Left ventricle myocardium inferior (tissue), 1 donor: ENCODE data around the gene RNF186. TPM values are rescaled to one million over a fixed set of nuclear protein-coding genes. Genes with fewer than 3 reads are reported as not detected.

ENCODE experiments used
- DNase-seq: peaks from one replicate; pipeline ENCODE4 v3.0.0-alpha.2; 2020
- H3K27ac ChIP-seq: fragments of 200-600 bp; replicated peaks from 2 replicates; pipeline ENCODE4 v1.8.0; 2021
- H3K27me3 ChIP-seq: fragments of 200-600 bp; 2 replicates; pipeline ENCODE4 v1.8.0; 2021; ENCODE audit warnings: low read depth
- H3K36me3 ChIP-seq: fragments of 200-600 bp; 2 replicates; pipeline ENCODE4 v1.8.0; 2021
- H3K4me1 ChIP-seq: fragments of 200-600 bp; 2 replicates; pipeline ENCODE4 v1.8.0; 2021
- H3K4me3 ChIP-seq: fragments of 200-600 bp; 2 replicates; pipeline ENCODE4 v1.8.0; 2021; ENCODE audit warnings: mild to moderate bottlenecking, moderate library complexity
- H3K9me3 ChIP-seq: fragments of 200-600 bp; replicated peaks from 2 replicates; pipeline ENCODE4 v1.8.0; 2021
- CTCF ChIP-seq: fragments of 200-600 bp; IDR thresholded peaks from 2 replicates; pipeline ENCODE4 v1.8.0; 2021; ENCODE audit warnings: antibody characterized with exemption, mild to moderate bottlenecking, borderline replicate concordance
- intact Hi-C: fragments of 100-400 bp; cut with micrococcal nuclease; formaldehyde crosslinking; loops from one replicate; pipeline ENCODE4 v1.11.0; 2022
- total RNA-seq: library from RNA; stranded (reverse); fragmentation: NEBNext Ultra II Directional; extraction: Animal tissue kit (Norgen Biotek cat#: 25700); gene quantifications from one replicate; pipeline ENCODE4 v1.2.1, GENCODE V29; 2021
- donor health status: DM: no; HTN: yes; CAD: no; lungs with severe emphysema.

RNF186 gene
- total RNA-seq, 1 donor from 2014 or later, result not detected

GRCh38 chr1:19846338-19846737, 31.3 kb upstream of the RNF186 start:
- DNase-seq, result no peak
- Histone ChIP-seq H3K36me3 (no peaks in the 10 kb centered on the region), H3K4me3 (no peak overlapping the region), H3K9me3 (no peaks in the 10 kb centered on the region), H3K27ac (no peak overlapping the region), H3K27me3 (peaks cover 44% of the 10 kb centered on the region), H3K4me1 (no peaks in the 10 kb centered on the region)
- TF ChIP-seq CTCF, result no peak
- intact Hi-C loops, result no loop called here

- no peak for TF ChIP-seq CTCF
- intact Hi-C loops, result no loop called here
- H3K4me1 ChIP-seq, result no peaks in the 10 kb centered on the region
- DNase-seq, result no peak
- peaks cover 44% of the 10 kb centered on the region for H3K27me3 ChIP-seq
- no peaks in the 10 kb centered on the region for H3K9me3 ChIP-seq
- H3K4me3 ChIP-seq, result no peak overlapping the region
- H3K27ac ChIP-seq, result no peak overlapping the region
- no peaks in the 10 kb centered on the region for H3K36me3 ChIP-seq
These were observed 30.5 kb upstream of the RNF186 start for GRCh38 chr1:19845555-19845954.

GRCh38 chr1:19844731-19845495, 29.8 kb upstream of the RNF186 start:
- intact Hi-C loops, result no loop called here

GRCh38 chr1:19840228-19840627, 25.1 kb upstream of the RNF186 start:
- intact Hi-C loops, result no loop called here
- Histone ChIP-seq H3K27ac (no peak overlapping the region), H3K36me3 (no peaks in the 10 kb centered on the region), H3K27me3 (peaks cover 29% of the 10 kb centered on the region), H3K4me1 (no peaks in the 10 kb centered on the region), H3K9me3 (no peaks in the 10 kb centered on the region), H3K4me3 (no peak overlapping the region)
- DNase-seq, result no peak
- no peak for TF ChIP-seq CTCF

More at GRCh38 chr1:19844731-19845495, 29.8 kb upstream of the RNF186 start:
- Histone ChIP-seq H3K27me3 (peaks cover 44% of the 10 kb centered on the region), H3K4me3 (no peak overlapping the region), H3K4me1 (no peaks in the 10 kb centered on the region), H3K9me3 (no peaks in the 10 kb centered on the region), H3K36me3 (no peaks in the 10 kb centered on the region), H3K27ac (no peak overlapping the region)
- DNase-seq, result no peak
- no peak for TF ChIP-seq CTCF

- Histone ChIP-seq H3K4me3 (no peak overlapping the region), H3K27ac (no peak overlapping the region), H3K9me3 (no peaks in the 10 kb centered on the region), H3K4me1 (no peaks in the 10 kb centered on the region), H3K27me3 (peaks cover 23% of the 10 kb centered on the region), H3K36me3 (no peaks in the 10 kb centered on the region)
- DNase-seq, result no peak
- TF ChIP-seq CTCF, result no peak
- intact Hi-C loops, result no loop called here
These were observed 22.8 kb upstream of the RNF186 start for GRCh38 chr1:19837866-19838265.
